HK-2 (cell line): ENCODE data around the gene ELL3.

Experiments used
- DNase-seq: peaks from one replicate; pipeline ENCODE4 v3.0.0-alpha.2; 2018; ENCODE audit not compliant: unreplicated experiment

The ELL3 gene

DNA sequence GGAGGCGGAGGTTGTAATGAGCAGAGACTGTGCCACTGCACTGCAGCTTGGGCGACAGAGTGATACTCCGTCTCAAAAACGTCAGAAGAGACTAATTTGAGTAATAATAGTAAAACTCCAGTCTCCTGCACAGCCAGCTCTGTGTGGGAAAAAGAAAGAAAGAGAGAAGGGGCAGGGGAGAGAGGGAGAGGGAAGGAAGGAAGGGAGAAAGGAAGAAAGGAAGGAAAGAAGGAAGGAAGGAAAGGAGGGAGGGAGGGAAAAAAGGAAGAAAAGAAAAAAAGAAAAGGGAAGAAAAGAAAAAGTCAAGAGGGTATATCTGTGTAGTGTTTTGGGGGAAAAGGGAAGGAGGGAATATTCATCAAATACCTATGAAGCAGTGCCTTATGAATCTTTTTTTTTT is 53.6 kb downstream of the ELL3 start:
- DNase-seq = no peak
